Activated CD8-positive, alpha-beta memory T cell treated with anti-CD3 and anti-CD28 coated beads for 1 hour (primary cell): ENCODE measurements around the gene APLF.
"Not testable (repeated sequence)": the region's sequence is repeated elsewhere in the genome, so short reads cannot be mapped to it uniquely, and the experiment has no call there.

Experiments used
- DNase-seq, 2 donors: peaks; one replicate each; pipeline ENCODE4 v3.0.0-alpha.2; 2020; ENCODE audit warnings: low read depth in 1 of 2; ENCODE audit errors: extremely low read depth in 1 of 2

Gene APLF

GRCh38 chr2:68527343-68528081 is 60.1 kb downstream of the APLF start:
- not testable (repeated sequence) for DNase-seq

- not testable (repeated sequence) for DNase-seq
Measured at GRCh38 chr2:68529156-68529555, 61.8 kb downstream of the APLF start.

- DNase-seq: not testable (repeated sequence)
Measured at GRCh38 chr2:68529651-68530050, 62.3 kb downstream of the APLF start.

- DNase-seq: no peak
Measured at GRCh38 chr2:68536000-68536399, 68.6 kb downstream of the APLF start.

GRCh38 chr2:68537011-68537410 is 69.6 kb downstream of the APLF start:
- no peak for DNase-seq

GRCh38 chr2:68537809-68538208 is 70.4 kb downstream of the APLF start:
- no peak for DNase-seq

GRCh38 chr2:68544811-68545210 is 77.4 kb downstream of the APLF start:
- DNase-seq: no peak

GRCh38 chr2:68548396-68548795 is 81.0 kb downstream of the APLF start:
- DNase-seq: no peak

GRCh38 chr2:68553098-68553497 is 85.7 kb downstream of the APLF start:
- DNase-seq: no peak

- DNase-seq: not testable (repeated sequence)
Measured at GRCh38 chr2:68555425-68556206, 88.2 kb downstream of the APLF start.

GRCh38 chr2:68556381-68556780 is 89.0 kb downstream of the APLF start:
- DNase-seq: no peak

- DNase-seq: no peak
Measured at GRCh38 chr2:68558576-68558975, 91.2 kb downstream of the APLF start.

- no peak for DNase-seq
Measured at GRCh38 chr2:68559692-68560091, 92.3 kb downstream of the APLF start.

GRCh38 chr2:68560545-68560944 is 93.2 kb downstream of the APLF start:
- DNase-seq: no peak

- no peak for DNase-seq
Measured at GRCh38 chr2:68561372-68561771, 94.0 kb downstream of the APLF start.

- no peak for DNase-seq
Measured at GRCh38 chr2:68562934-68563333, 95.5 kb downstream of the APLF start.

GRCh38 chr2:68564426-68564825 is 97.0 kb downstream of the APLF start:
- no peak for DNase-seq

GRCh38 chr2:68565273-68565672 is 97.9 kb downstream of the APLF start:
- DNase-seq: no peak

GRCh38 chr2:68565858-68566257 is 98.5 kb downstream of the APLF start:
- no peak for DNase-seq

GRCh38 chr2:68566362-68566761 is 99.0 kb downstream of the APLF start:
- no peak for DNase-seq

GRCh38 chr2:68568116-68568515 is 100.7 kb downstream of the APLF start:
- no peak for DNase-seq

- DNase-seq: no peak
Measured at GRCh38 chr2:68569604-68570003, 102.2 kb downstream of the APLF start.
